Upper lobe of left lung (tissue), 6 donors: Measurements from ENCODE around the gene PLN. TPM values are rescaled to one million over a fixed set of nuclear protein-coding genes. Genes with fewer than 3 reads are reported as not detected.

Experiments used
- ATAC-seq, 2 donors: fragments of 200-7000 bp; cut with Tn5 transposase; one replicate each; pipeline ENCODE4 v1.9.1; 2022; ENCODE audit warnings: mild to moderate bottlenecking in 2 of 2, moderate library complexity in 2 of 2; ENCODE audit not compliant: low FRiP score in 2 of 2
- DNase-seq, 2 donors: peaks; one replicate each; pipeline ENCODE4 v3.0.0-alpha.2; 2019 to 2020
- H3K27ac ChIP-seq, 4 donors: fragments of 200-600 bp; sonication (generic); one replicate each; pipeline ENCODE4 v1.5.1; 2016 to 2019
- H3K27me3 ChIP-seq, 4 donors: fragments of 200-600 bp; sonication (generic); one replicate each; pipeline ENCODE4 v1.5.1; 2017 to 2019
- H3K36me3 ChIP-seq, 4 donors: fragments of 200-600 bp; sonication (generic); one replicate each; pipeline ENCODE4 v1.5.1; 2016 to 2019
- H3K4me1 ChIP-seq, 4 donors: fragments of 200-600 bp; sonication (generic); one replicate each; pipeline ENCODE4 v1.5.1; 2018 to 2019
- H3K4me3 ChIP-seq, 4 donors: fragments of 200-600 bp; sonication (generic); one replicate each; pipeline ENCODE4 v1.5.1; 2017 to 2019; ENCODE audit warnings: mild to moderate bottlenecking in 2 of 4, moderate library complexity in 1 of 4
- H3K9me3 ChIP-seq, 4 donors: fragments of 200-600 bp; sonication (generic); one replicate each; pipeline ENCODE4 v1.5.1; 2018 to 2019
- EP300 ChIP-seq, 4 donors: sonication (generic); formaldehyde crosslinking; IDR thresholded peaks; one replicate each; pipeline ENCODE4 v1.5.1; 2017; ENCODE audit warnings: antibody characterized with exemption in 4 of 4, control low read depth in 2 of 4
- POLR2A ChIP-seq, 4 donors: fragments of 450-650 bp; IDR thresholded peaks; one replicate each; pipeline ENCODE4 v1.5.1; 2016 to 2017; ENCODE audit warnings: antibody characterized with exemption in 4 of 4, mild to moderate bottlenecking in 2 of 4
- POLR2AphosphoS5 ChIP-seq, 2 donors: sonication (generic); formaldehyde crosslinking; IDR thresholded peaks; one replicate each; pipeline ENCODE4 v1.5.1; 2017; ENCODE audit warnings: antibody characterized with exemption in 2 of 2
- WGBS, 2 donors: methylation state at CpG; one replicate each; pipeline ENCODE4 v1.1.5; 2017 to 2018; 5-methylcytosine and 5-hydroxymethylcytosine counted together
- total RNA-seq, 6 donors: library from RNA; depleted of rRNA in 4 of 6; stranded (reverse); fragments of >200 nt in 4 of 6; gene quantifications; one replicate each; pipeline versions ENCODE4 v1.1.0 to v1.2.1, GENCODE V29; 2016 to 2021
- TF ChIP-seq, protein P1 (sequence below), 6 experiments: fragments of 450-650 bp in 4 of 6; fragments of 200-600 bp in 2 of 6; sonication (generic) in 2 of 6; IDR thresholded peaks; one replicate each; pipeline ENCODE4 v1.5.1; 2016 to 2019; ENCODE audit warnings: antibody characterized with exemption in 6 of 6
- donor health status: DM: no; HTN: no; CAD: no; lungs with moderate emphysema.
- donor health status: DM: no; HTN: yes; CAD: no; lungs with severe emphysema.

PLN gene
- total RNA-seq, 6 donors from 2014 or later, result 1.9 to 9.9 (median 3.8) TPM; not detected in 1

GRCh38 chr6:118529756-118530155 is 18.3 kb upstream of the PLN start:
- peaks cover 0 to 6% (median 2%) of the 10 kb centered on the region in 4 donors for H3K4me1 ChIP-seq
- WGBS, 2 donors, result 90% methylated on average over 2 of the region's 2 CpGs
- no peaks in the 10 kb centered on the region for H3K27me3 ChIP-seq
- DNase-seq, result no peak
- H3K9me3 ChIP-seq, result no peaks in the 10 kb centered on the region
- H3K27ac ChIP-seq, result no peak overlapping the region
- no peak overlapping the region for H3K4me3 ChIP-seq
- no peaks in the 10 kb centered on the region for H3K36me3 ChIP-seq
- ATAC-seq, result no peak
- TF ChIP-seq POLR2AphosphoS5 (IDR thresholded peaks at IDR 0.05) (no peak), POLR2A (IDR thresholded peaks at IDR 0.05) (no peak)
- TF ChIP-seq, protein P1, sequence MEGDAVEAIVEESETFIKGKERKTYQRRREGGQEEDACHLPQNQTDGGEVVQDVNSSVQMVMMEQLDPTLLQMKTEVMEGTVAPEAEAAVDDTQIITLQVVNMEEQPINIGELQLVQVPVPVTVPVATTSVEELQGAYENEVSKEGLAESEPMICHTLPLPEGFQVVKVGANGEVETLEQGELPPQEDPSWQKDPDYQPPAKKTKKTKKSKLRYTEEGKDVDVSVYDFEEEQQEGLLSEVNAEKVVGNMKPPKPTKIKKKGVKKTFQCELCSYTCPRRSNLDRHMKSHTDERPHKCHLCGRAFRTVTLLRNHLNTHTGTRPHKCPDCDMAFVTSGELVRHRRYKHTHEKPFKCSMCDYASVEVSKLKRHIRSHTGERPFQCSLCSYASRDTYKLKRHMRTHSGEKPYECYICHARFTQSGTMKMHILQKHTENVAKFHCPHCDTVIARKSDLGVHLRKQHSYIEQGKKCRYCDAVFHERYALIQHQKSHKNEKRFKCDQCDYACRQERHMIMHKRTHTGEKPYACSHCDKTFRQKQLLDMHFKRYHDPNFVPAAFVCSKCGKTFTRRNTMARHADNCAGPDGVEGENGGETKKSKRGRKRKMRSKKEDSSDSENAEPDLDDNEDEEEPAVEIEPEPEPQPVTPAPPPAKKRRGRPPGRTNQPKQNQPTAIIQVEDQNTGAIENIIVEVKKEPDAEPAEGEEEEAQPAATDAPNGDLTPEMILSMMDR (IDR thresholded peaks at IDR 0.05), result no peak

- Histone ChIP-seq H3K27me3 (no peaks in the 10 kb centered on the region), H3K4me1 (peaks cover 0 to 6% (median 2%) of the 10 kb centered on the region in 4 donors), H3K4me3 (no peak overlapping the region), H3K27ac (no peak overlapping the region), H3K36me3 (no peaks in the 10 kb centered on the region), H3K9me3 (no peaks in the 10 kb centered on the region)
- TF ChIP-seq, protein P1 (IDR thresholded peaks at IDR 0.05), result no peak
- TF ChIP-seq POLR2AphosphoS5 (IDR thresholded peaks at IDR 0.05) (no peak), EP300 (IDR thresholded peaks at IDR 0.05) (no peak), POLR2A (IDR thresholded peaks at IDR 0.05) (no peak)
- ATAC-seq (no peak), DNase-seq (no peak)
- 93 to 96% methylated on average over 2 of the region's 2 CpGs for WGBS, 2 donors
Observed at GRCh38 chr6:118530942-118531341, 17.2 kb upstream of the PLN start.

DNA sequence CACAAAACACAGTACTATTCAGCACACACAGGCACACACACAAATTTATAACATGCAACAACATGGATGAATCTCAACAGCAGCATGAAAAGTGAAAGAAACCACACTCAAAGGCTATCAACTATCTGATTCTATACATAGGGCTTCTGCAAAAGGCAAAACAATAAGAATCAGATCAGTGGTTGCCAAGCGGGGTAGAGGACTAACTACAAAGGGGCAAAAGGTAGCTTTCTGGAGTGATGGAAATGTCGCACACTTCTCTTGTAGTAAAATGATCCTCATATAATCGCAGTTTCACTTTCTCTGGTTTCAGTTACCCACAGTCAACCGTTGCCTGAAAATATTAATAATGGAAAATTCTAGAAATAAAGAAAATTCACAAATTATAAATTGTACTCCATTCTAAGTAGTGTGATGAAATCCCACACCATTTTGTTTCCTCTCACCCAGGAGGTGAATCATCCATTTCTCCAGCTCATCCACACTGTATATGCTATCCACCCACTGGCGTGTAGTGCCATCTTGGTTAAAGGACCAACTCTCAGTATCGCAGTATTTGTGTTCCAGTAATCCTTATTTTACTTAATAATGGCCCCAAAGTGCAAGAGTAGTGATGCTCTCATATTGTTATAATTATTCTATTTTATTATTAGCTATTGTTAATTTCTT is 12.8 kb upstream of the PLN start:
- ATAC-seq, result no peak
- WGBS, 2 donors, result 94 to 97% methylated on average over 6 of the region's 6 CpGs
- Histone ChIP-seq H3K4me1 (peaks cover 3 to 7% (median 5%) of the 10 kb centered on the region in 4 donors), H3K27ac (no peak overlapping the region), H3K9me3 (no peaks in the 10 kb centered on the region), H3K27me3 (no peaks in the 10 kb centered on the region), H3K4me3 (no peak overlapping the region), H3K36me3 (no peaks in the 10 kb centered on the region)
- TF ChIP-seq, protein P1 (IDR thresholded peaks at IDR 0.05), result no peak
- TF ChIP-seq EP300 (IDR thresholded peaks at IDR 0.05) (no peak), POLR2A (IDR thresholded peaks at IDR 0.05) (no peak), POLR2AphosphoS5 (IDR thresholded peaks at IDR 0.05) (no peak)
- no peak for DNase-seq

GRCh38 chr6:118536478-118536877 is 11.6 kb upstream of the PLN start:
- no peak overlapping the region for H3K27ac ChIP-seq
- WGBS, 2 donors, result 90 to 95% methylated on average over 2 of the region's 2 CpGs
- no peaks in the 10 kb centered on the region for H3K36me3 ChIP-seq
- no peak overlapping the region for H3K4me3 ChIP-seq
- peaks cover 3 to 7% (median 5%) of the 10 kb centered on the region in 4 donors for H3K4me1 ChIP-seq
- DNase-seq (no peak), ATAC-seq (no peak)
- H3K27me3 ChIP-seq, result no peaks in the 10 kb centered on the region
- TF ChIP-seq POLR2A (IDR thresholded peaks at IDR 0.05) (no peak), POLR2AphosphoS5 (IDR thresholded peaks at IDR 0.05) (no peak), EP300 (IDR thresholded peaks at IDR 0.05) (no peak)
- TF ChIP-seq, protein P1 (IDR thresholded peaks at IDR 0.05), result no peak
- H3K9me3 ChIP-seq, result no peaks in the 10 kb centered on the region

- H3K27me3 ChIP-seq, result no peaks in the 10 kb centered on the region
- H3K27ac ChIP-seq, result peak overlapping the region in 1 of 4 donors; percentile 5
- TF ChIP-seq POLR2A (IDR thresholded peaks at IDR 0.05), result no peak
- TF ChIP-seq, protein P1 (IDR thresholded peaks at IDR 0.05), result no peak
- no peak for TF ChIP-seq POLR2AphosphoS5 (IDR thresholded peaks at IDR 0.05)
- no peak for TF ChIP-seq EP300 (IDR thresholded peaks at IDR 0.05)
- 43 to 45% methylated on average over 2 of the region's 2 CpGs for WGBS, 2 donors
- H3K4me1 ChIP-seq, result peaks cover 3 to 7% (median 5%) of the 10 kb centered on the region in 4 donors
- no peaks in the 10 kb centered on the region for H3K36me3 ChIP-seq
- no peak overlapping the region for H3K4me3 ChIP-seq
- H3K9me3 ChIP-seq, result no peaks in the 10 kb centered on the region
- DNase-seq (no peak), ATAC-seq (no peak)
Observed at GRCh38 chr6:118537574-118537973, 10.5 kb upstream of the PLN start.
